Retinal pigment epithelial cell (primary cell): ENCODE data around the gene MSI2.
"Not testable (repeated sequence)": the region's sequence is repeated elsewhere in the genome, so short reads cannot be mapped to it uniquely, and the experiment has no call there.

Experiments used
- DNase-seq: peaks from one replicate; pipeline ENCODE4 v3.0.0-alpha.2; 2010; ENCODE audit warnings: low read depth
- H3K4me3 ChIP-seq: 2 replicates; pipeline ENCODE4 v1.5.1; 2011; ENCODE audit warnings: mild to moderate bottlenecking, low read length, control low read depth, moderate library complexity
- TF ChIP-seq, protein P1 (sequence below): conservative IDR thresholded peaks from 2 replicates; pipeline ENCODE4 v1.5.1; 2011; ENCODE audit warnings: low read depth, low read length, control low read depth, inconsistent platforms

Gene MSI2

DNA sequence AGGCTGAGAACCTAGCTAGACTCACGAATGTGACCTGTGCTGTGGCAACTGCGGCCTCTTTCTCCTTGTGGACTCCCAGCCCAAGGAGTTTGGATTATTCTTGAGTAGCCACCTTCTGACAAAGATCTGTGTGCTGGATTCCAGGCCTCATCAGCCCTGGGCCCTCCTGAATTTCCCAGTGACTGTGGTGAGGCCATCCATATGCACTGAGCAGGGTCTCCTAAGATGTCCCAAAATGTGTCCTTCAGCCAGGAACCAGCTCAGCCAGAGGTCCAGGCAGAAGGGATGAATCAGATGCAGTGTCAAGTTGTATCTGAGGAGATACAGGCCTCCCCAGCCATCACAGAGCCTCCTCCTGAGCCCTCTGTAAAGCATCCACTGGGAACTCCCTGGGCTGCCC is 364.3 kb downstream of the MSI2 start:
- H3K4me3 ChIP-seq: no peak overlapping the region
- TF ChIP-seq, protein P1, sequence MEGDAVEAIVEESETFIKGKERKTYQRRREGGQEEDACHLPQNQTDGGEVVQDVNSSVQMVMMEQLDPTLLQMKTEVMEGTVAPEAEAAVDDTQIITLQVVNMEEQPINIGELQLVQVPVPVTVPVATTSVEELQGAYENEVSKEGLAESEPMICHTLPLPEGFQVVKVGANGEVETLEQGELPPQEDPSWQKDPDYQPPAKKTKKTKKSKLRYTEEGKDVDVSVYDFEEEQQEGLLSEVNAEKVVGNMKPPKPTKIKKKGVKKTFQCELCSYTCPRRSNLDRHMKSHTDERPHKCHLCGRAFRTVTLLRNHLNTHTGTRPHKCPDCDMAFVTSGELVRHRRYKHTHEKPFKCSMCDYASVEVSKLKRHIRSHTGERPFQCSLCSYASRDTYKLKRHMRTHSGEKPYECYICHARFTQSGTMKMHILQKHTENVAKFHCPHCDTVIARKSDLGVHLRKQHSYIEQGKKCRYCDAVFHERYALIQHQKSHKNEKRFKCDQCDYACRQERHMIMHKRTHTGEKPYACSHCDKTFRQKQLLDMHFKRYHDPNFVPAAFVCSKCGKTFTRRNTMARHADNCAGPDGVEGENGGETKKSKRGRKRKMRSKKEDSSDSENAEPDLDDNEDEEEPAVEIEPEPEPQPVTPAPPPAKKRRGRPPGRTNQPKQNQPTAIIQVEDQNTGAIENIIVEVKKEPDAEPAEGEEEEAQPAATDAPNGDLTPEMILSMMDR: no peak
- no peak for DNase-seq

DNA sequence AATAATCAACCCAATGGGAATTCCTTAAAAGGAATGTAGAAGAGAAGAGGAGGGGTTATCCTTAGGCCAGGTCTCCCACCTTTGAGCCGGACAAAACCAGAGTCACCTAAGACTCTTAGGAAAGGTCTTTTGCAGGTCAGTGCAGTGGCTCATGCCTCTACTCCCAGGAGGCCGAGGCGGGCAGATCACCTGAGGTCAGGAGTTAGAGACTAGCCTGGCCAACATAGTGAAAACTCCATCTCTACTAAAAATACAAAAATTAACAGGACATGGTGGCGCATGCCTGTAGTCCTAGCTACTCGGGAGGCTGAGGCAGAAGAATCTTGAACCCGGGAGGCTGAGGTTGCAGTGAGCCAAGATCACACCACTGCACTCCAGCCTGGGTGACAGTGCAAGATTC is 365.5 kb downstream of the MSI2 start:
- not testable (repeated sequence) for H3K4me3 ChIP-seq, DNase-seq

DNA sequence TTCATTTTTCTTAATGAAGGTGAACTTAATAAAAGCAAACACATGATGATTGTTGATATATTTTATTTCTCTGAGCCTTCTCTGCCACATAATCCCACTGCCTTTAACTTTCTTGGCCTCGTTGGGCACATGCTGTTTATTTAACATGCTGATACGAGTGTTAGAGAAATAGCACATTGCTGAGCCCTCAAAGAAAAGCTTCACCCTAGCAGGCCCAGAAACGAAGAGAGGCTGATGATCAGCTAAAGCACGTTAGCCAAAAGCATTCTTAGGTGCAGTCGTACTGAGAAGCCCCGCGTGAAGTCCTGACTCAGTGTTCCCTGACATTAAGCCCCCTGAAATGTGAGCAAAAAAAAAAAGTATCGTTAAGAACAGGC is 366.0 kb downstream of the MSI2 start:
- TF ChIP-seq, protein P1: no peak
- DNase-seq: no peak
- no peak overlapping the region for H3K4me3 ChIP-seq

DNA sequence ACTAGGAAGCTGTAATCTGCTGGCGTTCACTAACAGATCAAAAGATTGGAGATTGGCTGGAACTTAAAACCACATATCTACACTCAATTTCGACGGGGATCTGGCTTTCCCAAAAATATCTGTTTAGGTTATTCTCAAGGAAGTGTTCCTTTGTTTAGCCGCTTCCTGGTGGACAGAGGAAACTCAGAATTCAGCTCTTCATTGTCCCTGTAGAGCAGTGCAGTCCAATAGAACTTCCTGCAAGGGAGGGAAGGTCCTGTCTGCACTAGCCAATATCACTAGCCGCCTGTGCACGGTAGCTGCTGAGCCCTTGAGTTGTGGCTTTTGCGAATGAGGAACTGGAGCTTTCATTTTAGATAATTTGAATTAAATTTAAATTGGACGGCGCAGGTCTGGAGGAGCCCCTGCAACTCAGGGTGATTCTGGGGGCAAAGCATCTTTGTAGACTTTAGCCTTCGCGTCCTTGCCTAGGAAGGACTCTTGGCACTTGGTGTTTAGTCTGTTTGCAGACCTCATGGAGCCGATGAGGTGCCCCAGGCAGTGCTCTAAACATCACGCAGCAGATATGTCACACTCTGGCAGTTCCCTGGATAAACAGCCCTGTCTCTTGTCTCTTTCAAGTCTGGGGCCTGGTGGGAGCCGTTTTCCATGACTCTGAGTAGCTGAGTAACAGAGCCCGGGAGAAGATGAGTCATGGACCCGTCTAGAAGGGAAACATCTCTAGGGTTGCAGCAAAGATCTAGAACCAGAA is 366.5 kb downstream of the MSI2 start:
- TF ChIP-seq, protein P1: no peak
- no peak for DNase-seq
- H3K4me3 ChIP-seq: no peak overlapping the region

DNA sequence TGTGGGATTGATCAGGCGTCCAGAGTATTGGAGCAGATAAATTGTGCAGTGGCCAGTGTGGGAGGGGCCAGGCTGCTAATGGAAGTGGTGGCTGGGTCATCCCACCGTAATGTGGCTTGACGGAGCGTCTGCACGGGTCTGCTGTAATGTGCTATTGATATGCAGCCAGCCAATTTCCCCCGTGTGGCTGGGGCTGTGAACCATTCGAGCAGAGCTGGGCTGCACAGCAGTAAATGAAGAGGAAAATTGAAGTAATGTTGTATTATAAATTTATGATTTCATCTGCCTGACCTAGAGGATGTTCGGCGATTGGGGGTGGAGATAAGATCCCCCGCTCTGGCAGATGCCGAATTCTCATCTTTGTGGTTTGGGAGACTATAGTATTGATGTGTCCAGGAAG is 367.3 kb downstream of the MSI2 start:
- TF ChIP-seq, protein P1: no peak
- no peak for DNase-seq
- no peak overlapping the region for H3K4me3 ChIP-seq

DNA sequence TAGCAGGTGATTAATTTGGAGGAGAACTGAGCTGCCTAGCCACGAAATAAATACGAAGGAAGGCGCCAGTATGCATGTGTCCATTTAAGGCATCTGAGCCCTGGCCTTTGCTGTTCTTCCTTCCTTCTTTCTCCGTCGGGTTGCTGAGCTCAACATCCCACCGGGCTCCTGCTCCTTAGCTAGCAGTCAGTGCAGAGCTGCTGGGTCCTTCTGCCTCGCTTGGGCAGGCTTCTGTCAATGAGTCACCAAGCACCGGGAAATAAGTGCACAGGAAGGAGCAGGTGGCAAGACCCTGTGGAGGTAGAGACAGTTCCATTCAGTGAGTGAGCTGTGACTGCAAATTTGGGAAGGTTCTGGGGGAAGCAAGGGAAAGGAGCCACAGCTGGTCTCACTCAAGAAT is 368.1 kb downstream of the MSI2 start:
- TF ChIP-seq, protein P1: no peak
- H3K4me3 ChIP-seq: no peak overlapping the region
- no peak for DNase-seq

DNA sequence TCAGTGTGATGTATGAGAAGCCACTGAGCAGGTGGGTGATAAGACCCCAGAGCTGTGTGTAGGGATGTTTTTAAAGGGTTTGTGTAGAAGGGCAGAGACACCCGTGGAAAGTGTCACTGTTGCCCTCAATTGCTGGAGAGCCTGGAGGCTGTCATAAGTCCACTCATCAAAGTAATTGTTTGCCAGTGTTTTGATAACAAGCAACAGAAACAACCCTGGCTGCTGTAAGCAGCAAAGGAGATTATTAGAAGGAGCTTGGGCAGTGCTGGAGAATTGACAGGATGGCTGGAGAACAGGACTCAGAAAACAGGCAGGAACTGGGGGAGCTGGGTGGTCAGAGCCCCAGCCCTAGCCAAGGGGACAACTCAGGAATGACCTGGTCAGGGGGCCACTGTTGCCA is 369.2 kb downstream of the MSI2 start:
- DNase-seq: no peak
- H3K4me3 ChIP-seq: no peak overlapping the region
- TF ChIP-seq, protein P1: no peak
